HL-60/S4 treated with phorbol 12-myristate 13-acetate at 8.2 ng/mL for 4 days and 3 days (cell line): ENCODE data around the gene NOTCH1.

Experiments
- in situ Hi-C: fragments of 300-500 bp; cut with MboI; formaldehyde crosslinking; loops from 2 replicates; pipeline ENCODE4 v1.15.0; 2022; ENCODE audit warnings: low sequenced_read_pairs

NOTCH1 gene

DNA sequence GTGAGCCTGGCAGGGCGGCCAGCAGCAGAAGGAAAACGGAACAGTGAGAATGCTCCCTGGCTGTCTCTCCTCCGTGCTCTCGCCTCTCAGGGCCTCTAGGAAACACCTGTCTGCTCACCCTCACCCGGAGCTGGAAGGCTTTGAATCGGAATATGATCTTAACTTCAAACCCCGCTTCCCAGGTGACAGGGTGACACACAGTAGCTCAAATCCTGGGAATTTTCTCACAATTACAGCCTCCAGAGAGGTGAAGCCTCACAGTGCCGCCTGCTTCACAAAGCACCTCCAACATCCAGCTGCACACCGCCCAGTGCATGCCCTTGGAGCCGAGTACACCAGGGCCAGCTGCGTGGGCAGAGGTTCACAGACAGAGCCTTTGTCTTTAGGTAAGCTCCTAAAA is 75.5 kb downstream of the NOTCH1 start:
- in situ Hi-C loops = no loop called here

DNA sequence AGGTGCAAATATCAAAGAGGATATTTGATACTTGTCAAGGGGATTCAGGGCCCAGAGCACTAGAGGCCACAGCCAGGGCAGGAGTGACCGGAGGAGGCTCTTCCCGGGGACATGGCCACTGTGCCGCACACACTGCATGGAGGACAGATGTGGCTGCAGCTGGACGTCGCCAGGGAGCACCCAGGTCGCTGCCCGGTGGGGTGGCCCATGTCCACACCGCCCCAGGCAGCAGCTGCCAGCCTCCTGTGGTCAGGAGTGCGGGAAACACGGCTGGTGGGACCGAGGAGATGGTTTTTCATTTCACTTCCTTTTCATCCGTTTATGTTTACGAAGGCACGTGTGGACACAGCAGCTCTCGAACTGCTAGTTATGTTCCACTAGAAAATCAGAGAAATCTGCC is 78.1 kb downstream of the NOTCH1 start:
- in situ Hi-C loops = no loop called here

DNA sequence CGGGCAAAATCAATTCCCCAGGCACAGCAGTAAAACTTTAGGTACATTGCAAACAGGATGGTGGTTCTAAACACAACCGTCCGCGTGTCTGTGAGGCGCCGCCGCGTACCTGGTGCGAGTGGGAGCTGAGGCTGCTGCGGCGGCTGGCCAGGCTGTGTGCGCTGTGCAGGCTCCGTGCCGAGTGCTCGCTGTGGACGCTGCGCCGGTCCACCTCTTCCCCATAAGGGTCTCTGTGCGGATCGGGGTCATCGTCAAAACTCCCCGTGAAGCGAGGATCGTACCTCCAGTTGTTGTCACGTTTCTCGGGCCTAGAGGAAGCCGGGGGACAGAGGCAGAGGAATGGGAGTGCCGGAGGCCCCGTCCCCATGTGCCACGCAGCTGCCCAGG is 79.7 kb downstream of the NOTCH1 start:
- in situ Hi-C loops = no loop called here

DNA sequence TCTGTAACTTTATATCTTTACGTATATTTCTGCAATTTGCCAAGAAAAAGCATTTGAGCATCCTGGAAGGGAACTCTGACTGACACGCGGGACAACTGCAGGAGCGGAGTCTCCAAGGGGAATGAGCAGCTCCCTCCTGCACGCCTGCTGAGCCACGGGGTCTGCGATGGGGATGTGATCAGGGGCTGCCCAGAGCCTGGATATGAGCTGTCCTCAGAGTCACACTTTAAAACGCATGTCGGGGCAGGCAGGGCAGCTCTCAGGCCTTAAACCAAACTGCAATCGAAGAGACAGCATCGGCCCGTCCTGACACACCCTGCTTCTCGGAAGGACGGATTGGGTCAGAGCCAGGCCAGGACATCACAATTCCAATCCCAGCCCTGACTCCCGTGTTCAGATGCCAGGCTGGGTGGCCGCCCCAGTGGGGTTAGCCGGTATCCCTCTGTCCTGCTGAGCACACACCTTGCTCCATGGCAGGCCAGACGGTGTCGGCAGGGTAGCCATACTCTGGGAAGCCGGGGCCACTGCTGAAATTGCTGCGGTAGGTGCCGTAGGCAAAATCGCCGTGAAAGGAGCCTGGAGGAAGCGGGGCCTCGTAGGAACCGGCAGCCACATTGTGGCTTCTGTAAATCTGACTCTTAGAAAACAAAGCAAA is 80.2 kb downstream of the NOTCH1 start:
- in situ Hi-C loops = no loop called here

DNA sequence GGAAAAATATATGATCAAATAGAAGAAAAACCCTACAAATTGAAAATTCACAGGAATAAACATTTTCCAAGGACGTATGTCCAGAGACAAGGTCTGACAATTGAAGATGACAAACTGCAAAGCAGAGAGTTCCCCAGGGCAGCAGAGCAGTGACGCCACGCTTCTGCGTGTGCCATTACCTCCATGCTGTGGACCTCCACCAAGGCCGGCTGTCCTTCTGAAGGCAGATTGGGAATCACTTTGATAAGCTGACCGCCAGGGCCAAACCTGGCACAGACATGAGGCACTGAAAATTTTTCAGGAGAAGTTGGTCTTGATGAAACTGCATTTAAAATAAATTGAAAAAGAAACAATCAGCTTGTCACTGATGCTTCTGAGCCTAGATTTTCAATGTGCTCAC is 81.6 kb downstream of the NOTCH1 start:
- in situ Hi-C loops = no loop called here

DNA sequence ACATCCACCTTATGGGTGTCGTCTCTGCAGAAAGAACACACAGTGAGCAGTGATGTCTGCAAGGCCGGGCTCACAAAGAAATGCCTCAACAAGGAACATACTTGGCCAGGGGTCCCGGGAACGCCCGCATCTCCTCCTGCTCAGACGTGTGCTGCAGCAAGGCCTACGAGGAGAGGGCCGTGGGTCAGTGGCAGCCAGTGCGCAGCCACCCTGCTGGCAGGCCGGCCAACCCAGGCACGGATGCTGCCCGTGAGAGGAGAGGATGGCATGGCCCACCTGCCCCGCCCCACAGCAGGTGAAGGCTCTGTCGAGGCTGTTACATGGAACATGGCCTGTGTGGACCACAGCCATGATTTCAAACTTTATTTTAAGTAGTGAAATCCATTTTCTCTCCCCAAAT is 82.3 kb downstream of the NOTCH1 start:
- in situ Hi-C loops = no loop called here

DNA sequence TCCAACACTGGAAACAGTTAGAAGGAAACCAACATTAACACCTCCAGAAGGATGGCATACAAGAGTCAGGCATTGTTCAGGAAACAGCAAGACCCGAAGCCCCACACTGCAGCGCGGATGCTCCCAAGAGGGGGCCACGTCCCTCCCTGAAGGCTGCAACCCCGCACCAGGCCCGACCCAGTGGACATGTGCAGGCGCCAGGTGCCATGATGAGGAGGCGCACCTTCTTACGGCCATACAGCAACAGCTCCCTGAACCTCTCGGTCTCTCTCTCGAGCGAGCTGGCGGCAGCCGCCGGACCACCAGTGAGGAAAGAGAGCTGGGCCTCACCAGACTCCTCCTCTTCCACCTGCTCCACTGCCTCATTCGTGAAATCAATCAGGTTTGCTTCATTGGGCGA is 83.2 kb downstream of the NOTCH1 start:
- in situ Hi-C loops = no loop called here

DNA sequence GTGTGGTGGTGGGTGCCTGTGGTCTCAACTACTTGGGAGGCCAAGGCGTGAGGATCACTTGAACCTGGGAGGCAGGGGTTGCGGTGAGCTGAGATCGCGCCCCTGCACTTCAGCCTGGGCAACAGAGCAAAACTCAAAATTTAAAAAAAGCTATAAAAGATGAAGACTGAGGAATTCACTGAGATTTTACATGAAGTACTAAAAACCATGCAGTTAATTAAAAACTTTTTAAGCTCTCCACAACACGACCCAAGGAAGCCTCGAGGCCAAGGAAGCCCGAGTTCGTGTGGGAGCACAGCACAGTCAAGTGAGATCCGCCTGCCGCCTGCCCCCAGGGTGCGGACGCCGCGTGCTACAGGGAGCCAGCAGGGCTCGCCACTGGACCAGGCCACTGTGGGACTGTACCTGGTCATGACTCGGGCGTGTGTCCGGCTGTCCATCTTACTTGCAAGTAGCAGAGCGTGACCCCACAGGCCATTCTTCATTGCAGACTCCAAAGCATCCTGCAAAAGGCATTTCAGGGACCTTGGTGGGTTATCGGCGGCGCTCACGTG is 85.0 kb downstream of the NOTCH1 start:
- in situ Hi-C loops = no loop called here

DNA sequence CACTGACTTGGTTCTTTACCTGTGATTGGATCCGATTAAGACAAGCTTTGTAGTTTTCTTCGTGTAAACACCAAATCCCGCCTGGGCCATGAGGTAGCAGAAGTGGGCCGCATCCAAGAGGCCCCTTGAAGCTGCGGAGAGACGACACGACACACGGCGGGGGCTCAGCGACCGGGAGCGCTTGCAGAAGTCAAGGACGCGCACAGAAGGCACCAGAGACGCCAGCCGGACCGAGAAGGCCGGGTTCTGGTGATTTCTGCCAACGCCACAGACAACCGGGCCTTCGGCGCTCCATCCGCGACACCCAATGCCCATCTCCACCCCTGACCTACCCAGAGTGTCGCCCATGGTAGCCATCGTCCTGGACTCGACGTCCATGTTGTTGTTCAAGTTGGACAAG is 86.4 kb downstream of the NOTCH1 start:
- in situ Hi-C loops = no loop called here

DNA sequence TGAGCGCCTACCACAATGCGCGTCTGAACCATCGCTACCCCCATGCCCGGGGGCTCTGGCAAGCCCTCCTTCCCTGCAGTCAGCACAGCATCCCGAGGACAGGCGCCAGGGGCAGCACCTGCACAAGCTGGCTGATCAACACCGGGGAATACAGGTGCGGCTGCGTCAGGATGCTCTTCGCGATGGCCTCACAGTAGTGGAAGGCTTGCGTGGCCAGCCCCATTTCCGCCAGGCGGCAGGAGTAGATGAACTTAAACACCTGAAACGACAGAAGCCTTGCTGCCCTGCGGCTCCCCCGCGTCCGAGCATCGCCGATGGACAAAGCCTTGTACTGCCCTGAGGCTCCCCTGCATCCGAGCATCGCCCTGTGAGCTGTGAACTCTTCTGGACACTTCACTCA is 88.5 kb downstream of the NOTCH1 start:
- in situ Hi-C loops = no loop called here

DNA sequence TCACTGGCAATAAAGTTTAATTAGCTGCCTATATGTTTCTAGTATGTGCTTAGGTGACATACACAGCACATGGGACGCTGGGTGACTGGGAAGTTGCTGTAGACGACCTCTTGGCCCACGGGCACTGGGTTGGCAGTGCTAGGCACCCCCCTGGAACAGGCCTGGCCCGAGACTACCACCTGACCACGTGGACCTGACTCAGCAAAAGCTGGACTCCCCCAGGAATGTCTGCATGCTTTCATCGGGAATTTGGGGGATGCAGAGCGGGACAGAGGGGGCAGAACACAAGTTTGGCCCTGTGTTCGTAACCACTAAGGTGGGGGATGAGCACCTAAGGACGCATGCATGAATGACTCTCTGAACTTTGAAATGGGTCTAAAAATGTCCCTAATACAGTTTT is 89.6 kb downstream of the NOTCH1 start:
- in situ Hi-C loops = no loop called here

DNA sequence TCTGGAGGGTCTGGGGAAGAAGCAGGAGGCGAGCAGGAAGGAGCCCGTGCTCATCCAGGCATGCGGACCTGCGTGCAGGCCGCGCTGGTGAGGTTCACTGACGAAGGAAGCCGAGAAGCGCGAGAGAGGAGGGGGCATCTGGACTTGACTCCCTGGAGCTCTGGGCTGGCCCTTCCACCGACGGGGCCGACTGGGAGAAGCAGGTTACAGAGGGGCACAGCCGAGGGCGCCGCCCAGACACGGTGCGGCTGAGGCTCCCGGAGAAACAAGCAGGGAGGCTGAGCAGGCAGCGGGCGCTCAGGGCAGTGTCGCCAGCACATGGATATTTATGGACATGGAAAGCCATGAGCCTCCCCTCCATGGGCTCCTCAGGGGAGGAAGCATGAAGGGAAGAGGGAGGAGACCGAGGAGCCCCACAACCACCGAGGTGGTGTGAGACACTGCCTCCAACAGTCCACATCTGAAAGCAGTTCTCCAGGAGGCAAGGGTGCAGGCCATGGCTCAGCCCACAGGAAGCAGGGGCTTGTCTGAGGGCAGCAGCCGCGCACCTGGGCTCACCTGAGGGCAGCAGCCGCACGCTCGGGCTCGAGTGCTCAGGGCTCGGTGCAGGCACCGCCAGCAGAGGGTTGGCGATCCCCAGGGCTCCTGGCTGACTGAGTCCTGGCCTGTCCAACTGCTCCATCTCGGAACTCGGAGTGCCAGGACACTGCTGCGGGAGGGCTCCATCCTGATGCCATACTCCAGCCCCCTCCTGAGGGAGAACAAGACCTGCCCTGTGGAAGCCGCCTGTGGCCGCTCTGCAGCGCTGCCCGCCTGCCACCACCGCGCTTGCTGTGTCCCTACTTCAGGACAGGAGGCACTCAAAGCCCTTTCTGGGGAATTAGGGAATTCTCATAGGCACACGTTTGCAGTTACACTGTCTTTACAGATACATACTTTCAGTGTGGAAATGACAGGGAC is 90.5 kb downstream of the NOTCH1 start:
- in situ Hi-C loops = no loop called here

DNA sequence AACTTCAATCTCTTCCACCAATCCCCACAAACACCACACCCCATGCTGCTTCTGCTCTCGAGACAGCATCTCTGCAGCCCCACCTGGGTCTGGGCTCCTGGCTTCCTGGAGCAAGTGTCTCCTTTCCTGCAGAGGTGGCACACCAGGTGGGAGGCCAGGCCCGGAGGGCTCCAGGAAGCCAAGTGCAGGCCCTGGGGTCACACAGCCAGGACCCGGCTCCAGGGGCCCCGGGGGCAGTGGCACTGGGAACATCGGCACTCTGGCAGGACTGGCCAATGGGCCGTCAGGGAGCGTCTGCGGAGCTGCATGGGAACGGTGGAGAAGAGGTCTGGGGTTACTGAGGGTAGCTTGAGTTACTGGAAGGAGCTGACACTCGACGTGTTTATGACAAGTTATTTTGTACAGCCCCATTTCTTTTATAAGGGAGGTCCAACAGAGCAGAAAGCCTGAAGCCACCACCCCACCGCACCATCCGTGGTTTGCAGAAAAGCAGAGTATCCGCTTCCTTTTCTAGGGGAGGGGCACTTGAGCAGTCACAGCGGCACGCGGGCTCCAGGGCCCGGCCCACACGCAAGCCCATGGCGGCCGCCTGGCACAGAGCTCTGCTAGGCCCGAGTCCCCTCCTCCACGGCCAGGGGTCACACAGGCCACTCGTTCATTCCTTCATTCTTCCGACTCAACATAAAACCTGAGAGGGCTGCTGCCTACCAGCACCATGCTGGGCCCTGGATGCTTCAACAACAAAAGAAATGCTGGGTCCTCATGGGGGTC is 91.6 kb downstream of the NOTCH1 start:
- in situ Hi-C loops = no loop called here

DNA sequence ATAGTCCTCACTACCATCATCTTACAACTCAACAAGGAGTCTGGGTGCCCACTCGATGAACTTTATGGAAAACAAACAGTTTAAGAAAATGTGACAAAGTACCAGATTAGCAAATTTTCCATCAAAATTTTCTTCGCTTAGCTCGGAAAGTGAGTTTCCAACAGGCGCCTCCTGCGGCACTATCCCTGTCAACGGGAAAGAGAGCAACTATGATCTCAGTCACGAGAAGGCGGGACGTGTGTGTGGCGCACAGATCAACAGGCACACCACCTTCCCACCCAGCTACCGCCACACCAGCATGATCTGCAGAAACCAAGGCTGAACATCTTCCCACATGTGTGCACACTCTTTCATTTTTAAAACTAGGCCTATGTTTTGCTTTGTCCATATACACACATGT is 92.5 kb downstream of the NOTCH1 start:
- in situ Hi-C loops = no loop called here

DNA sequence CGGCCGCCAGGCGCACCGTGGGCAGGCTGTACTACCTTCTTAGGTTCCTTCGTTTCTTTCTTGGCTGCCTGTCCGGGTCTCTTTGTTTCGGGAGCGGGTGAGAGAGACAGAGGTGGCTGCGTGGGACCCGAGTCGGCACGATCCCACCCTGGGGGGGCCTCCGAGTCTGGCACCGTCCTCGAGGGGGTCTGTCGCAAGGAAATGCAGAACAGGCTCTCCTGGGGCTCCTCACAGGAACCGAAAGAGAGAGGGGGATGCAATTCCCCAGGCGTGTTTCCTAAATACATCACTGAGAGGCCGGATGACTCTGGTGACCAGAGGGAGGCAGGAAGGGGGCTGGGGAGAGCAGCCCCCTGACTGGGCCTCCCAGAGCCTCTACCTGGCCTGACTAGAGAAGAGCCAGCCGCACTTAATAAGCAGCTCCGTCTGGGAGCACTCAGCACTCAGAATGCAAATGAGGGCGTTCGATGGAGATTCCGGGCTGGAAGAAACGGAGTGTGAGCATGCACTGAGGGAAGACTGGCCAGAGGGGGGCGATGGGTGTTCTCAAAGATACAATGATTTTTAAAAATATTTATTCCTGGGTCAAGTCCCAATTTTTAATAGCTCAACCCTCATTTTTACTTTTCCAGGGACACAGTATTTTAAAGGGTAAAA is 94.5 kb downstream of the NOTCH1 start:
- in situ Hi-C loops = no loop called here

DNA sequence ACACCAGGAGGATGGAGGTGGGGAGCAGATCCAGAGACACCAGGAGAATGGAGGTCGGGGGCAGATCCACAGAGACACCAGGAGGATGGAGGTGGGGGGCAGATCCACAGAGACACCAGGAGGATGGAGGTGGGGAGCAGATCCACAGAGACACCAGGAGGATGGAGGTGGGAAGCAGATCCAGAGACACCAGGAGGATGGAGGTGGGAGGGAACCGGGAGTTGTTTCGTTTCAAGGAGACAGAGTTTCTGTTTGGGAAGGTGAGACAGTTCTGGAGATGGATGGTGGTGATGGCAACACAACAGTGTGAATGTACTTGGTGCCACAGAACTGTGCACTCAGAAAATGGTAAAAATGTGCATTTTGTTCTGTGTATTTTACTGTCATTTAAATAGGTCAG is 97.2 kb downstream of the NOTCH1 start:
- in situ Hi-C loops = no loop called here

DNA sequence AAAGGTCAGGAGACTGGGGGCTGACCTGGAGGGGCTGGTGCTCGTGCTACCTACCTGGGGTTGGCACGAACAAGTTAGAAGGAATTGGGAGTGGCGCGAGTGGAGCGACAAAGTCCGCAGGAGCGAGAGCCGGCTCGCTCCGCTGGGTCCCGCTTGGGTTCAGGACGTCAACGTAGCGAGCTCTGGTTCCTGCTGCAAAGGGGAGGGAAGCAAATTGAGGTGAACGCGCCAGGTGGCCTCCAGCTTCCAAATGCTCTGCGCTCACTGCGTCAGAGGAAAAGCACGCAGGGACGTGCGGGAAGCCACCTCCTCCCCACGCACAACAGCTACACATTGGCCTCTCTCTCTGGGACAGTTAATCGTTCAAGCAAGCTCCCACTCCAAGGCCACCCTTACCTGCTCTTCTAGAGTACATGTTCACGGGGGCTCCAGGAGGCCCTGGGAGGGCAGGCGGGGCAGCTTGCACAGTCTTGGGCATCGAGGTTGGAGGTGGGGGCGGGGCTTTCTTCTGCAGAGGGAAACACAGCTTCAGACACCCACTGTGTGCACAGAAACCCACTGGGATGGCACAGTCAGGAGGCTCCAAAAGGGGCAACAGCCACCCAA is 98.6 kb downstream of the NOTCH1 start:
- in situ Hi-C loops = no loop called here

DNA sequence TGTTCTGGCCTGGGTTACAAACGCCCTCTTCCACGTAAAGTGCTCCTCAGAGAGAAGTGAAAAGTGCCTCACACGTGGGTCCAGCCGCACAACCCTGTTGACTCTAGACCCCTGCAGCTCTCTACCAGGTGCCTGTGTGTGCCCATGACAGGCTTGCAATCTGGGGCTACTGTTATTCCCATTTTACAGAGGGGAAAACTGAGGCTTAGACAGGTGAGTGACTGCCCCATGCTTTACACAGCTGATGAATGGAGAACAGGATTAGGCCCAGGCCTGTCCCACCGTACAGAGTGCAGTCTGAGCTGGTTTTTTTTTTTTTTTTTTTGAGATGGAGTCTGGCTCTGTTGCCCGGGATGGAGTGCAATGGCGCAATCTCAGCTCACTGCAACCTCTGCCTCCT is 100.0 kb downstream of the NOTCH1 start:
- in situ Hi-C loops = no loop called here
